ENCODE results near the gene VPS33A.
"Not testable (repeated sequence)": the region's sequence is repeated elsewhere in the genome, so short reads cannot be mapped to it uniquely, and the experiment has no call there.

VPS33A gene

GRCh38 chr12:122266230-122266901 is at the start of gene VPS33A:
VPS33A (minus strand) TSS chr12:122266494; CDS start chr12:122266408, 86 bp downstream.
- DNase-seq: peak; percentile 91

GRCh38 chr12:122312926-122313325 is 46.6 kb upstream of the VPS33A start:
- no peak for DNase-seq

- no peak for DNase-seq
Observed at GRCh38 chr12:122311696-122312095, 45.4 kb upstream of the VPS33A start.

- no peak for DNase-seq
Observed at GRCh38 chr12:122310626-122311333, 44.5 kb upstream of the VPS33A start.

- no peak for DNase-seq
Observed at GRCh38 chr12:122309564-122310121, 43.3 kb upstream of the VPS33A start.

- no peak for DNase-seq
Observed at GRCh38 chr12:122308811-122309210, 42.5 kb upstream of the VPS33A start.

GRCh38 chr12:122306407-122306806 is 40.1 kb upstream of the VPS33A start:
- DNase-seq: no peak

GRCh38 chr12:122304924-122305323 is 38.6 kb upstream of the VPS33A start:
- DNase-seq: no peak

GRCh38 chr12:122303068-122303467 is 36.8 kb upstream of the VPS33A start:
- DNase-seq: no peak

- no peak for DNase-seq
Observed at GRCh38 chr12:122298071-122298748, 31.9 kb upstream of the VPS33A start.

GRCh38 chr12:122297494-122297893 is 31.2 kb upstream of the VPS33A start:
- no peak for DNase-seq

GRCh38 chr12:122295877-122296276 is 29.6 kb upstream of the VPS33A start:
- DNase-seq: no peak

- no peak for DNase-seq
Observed at GRCh38 chr12:122293081-122293480, 26.8 kb upstream of the VPS33A start.

GRCh38 chr12:122291431-122291830 is 25.1 kb upstream of the VPS33A start:
- no peak for DNase-seq

GRCh38 chr12:122283680-122284079 is 17.4 kb upstream of the VPS33A start:
- no peak for DNase-seq

GRCh38 chr12:122282061-122282460 is 15.8 kb upstream of the VPS33A start:
- DNase-seq: no peak

- no peak for DNase-seq
Observed at GRCh38 chr12:122276242-122276641, 9.9 kb upstream of the VPS33A start.

GRCh38 chr12:122275459-122275858 is 9.2 kb upstream of the VPS33A start:
- no peak for DNase-seq

GRCh38 chr12:122265886-122266229 is 436 bp downstream of the VPS33A start:
- peak; percentile 64 for DNase-seq

- no peak for DNase-seq
Observed at GRCh38 chr12:122265476-122265875, 818 bp downstream of the VPS33A start.

- not testable (repeated sequence) for DNase-seq
Observed at GRCh38 chr12:122260735-122261134, 5.6 kb downstream of the VPS33A start.

- not testable (repeated sequence) for DNase-seq
Observed at GRCh38 chr12:122258939-122259338, 7.4 kb downstream of the VPS33A start.

- DNase-seq: not testable (repeated sequence)
Observed at GRCh38 chr12:122258462-122258861, 7.8 kb downstream of the VPS33A start.

GRCh38 chr12:122250536-122250935 is 15.8 kb downstream of the VPS33A start:
- DNase-seq: no peak

Measured in CD4-positive, alpha-beta T cell treated with Interleukin-6 for 4 hours (primary cell).